ENCODE results near the gene BTNL9. TPM values are rescaled to one million over a fixed set of nuclear protein-coding genes. Genes with fewer than 3 reads are reported as not detected.

BTNL9 gene
- total and polyA plus RNA-seq, 12 donors: 4.2 to 62.7 (median 17.6) TPM

DNA sequence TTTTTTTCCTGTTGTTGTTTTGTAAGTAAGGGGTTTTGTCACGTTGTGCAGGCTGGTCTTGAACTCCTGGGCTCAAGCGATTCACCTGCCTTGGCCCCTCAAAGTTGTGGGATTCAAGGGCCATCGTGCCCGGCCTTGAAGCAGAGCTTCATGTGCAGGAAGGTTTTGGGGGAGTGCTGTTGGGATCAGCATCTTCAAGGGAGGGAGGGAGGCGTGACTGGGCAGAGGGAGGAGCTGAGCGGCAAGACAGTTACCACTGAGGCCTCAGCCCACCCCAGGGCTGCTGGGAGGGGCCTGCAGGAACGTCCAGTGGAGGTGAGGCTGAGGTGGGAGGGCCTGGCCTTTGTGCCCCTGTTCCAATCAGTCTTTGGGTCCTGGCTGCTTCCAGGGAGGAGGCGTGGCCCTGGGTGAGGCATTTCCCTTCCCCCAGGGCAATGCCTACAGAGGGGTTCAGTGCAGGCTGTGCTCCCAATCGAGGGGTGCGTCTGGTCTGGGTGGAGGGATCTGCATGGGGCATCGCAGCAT lies 69.5 kb downstream of the BTNL9 start:
- H3K36me3 ChIP-seq (replicated peaks in 1 of 2): no peaks in the 10 kb centered on the region
- intact Hi-C loops (cut with DNase I): no loop called here
- TF ChIP-seq CTCF (IDR thresholded peaks at IDR 0.05) (no peak), POLR2A (IDR thresholded peaks at IDR 0.05) (no peak)
- no peak overlapping the region for H3K4me3 ChIP-seq
- DNase-seq: peak in 2 of 7 donors; percentile 15 to 18
- 40 to 63% (median 42%) methylated on average over 6 to 11 of the region's 11 CpGs for WGBS, 4 donors
- no peaks in the 10 kb centered on the region for H3K9me3 ChIP-seq (replicated peaks in 1 of 3)
- H3K4me1 ChIP-seq (replicated peaks in 1 of 2): no peaks in the 10 kb centered on the region
- no peak overlapping the region for H3K27ac ChIP-seq
- H3K27me3 ChIP-seq: peaks cover 43% of the 10 kb centered on the region

DNA sequence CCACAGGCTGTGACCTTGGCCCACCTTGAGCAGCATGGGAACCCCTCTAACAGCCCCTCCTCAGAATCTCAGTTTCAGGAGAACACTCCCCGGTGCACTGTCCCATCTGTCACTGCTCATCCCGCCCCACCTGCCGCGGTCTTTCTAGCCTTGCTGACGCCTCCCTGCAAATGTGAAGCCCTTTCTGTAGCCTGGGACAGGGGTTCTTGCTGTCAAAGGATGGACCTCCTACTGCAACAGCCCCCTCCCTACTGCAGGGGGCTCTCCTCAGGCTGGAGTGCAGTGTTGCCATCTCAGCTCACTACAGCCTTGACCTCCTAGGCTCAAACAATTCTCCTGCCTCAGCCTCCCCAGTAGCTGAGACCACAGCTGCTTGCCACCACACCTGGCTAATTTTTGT lies 70.9 kb downstream of the BTNL9 start:
- Histone ChIP-seq H3K27ac (no peak overlapping the region), H3K4me3 (no peak overlapping the region), H3K9me3 (replicated peaks in 1 of 3) (no peaks in the 10 kb centered on the region), H3K36me3 (replicated peaks in 1 of 2) (no peaks in the 10 kb centered on the region), H3K27me3 (peaks cover 56% of the 10 kb centered on the region), H3K4me1 (replicated peaks in 1 of 2) (no peaks in the 10 kb centered on the region)
- 65 to 85% (median 82%) methylated on average over 5 of the region's 5 CpGs for WGBS, 4 donors
- intact Hi-C loops (cut with DNase I): no loop called here
- no peak for DNase-seq
- TF ChIP-seq POLR2A (IDR thresholded peaks at IDR 0.05) (no peak), CTCF (IDR thresholded peaks at IDR 0.05) (no peak)

Small RNA genes lying within 50 kb of the gene (microRNA-seq; reads per million reads assigned to microRNA genes)
- 0 reads per million in 3 donors for gene MIR8089

Small RNA genes lying within 50 kb of the gene (small RNA-seq; reads per million reads assigned to genes)
- 0 reads per million in 2 donors for gene MIR8089
- gene RNU6-1036P: 0 reads per million in 2 donors

Other genes starting within 250 kb of the BTNL9 start
- gene MGAT1, start 237.5 kb upstream of the BTNL9 start, total RNA-seq: 100 to 1,000 TPM in 8 of 9 donors, 10 to 100 TPM in 1; 55.8 to 224 (median 145) TPM
- gene MGAT1, start 237.5 kb upstream of the BTNL9 start, polyA plus RNA-seq: 100 to 1,000 TPM in 1 of 3 donors, 10 to 100 TPM in 2; 46.8 to 144 (median 62.7) TPM
- gene ZFP62, start 179.0 kb upstream of the BTNL9 start, total RNA-seq: 10 to 100 TPM in 8 of 9 donors, 1 to 10 TPM in 1; 8.5 to 34.5 (median 14.8) TPM
- 10 to 100 TPM; 17.5 to 39.7 (median 25.1) TPM for gene ZFP62, start 179.0 kb upstream of the BTNL9 start, polyA plus RNA-seq
- 1 to 10 TPM in 2 of 9 donors, under 1 TPM in 3, not detected in 4; 0.50 to 1.9 (median 0.96) TPM for gene BTNL8, start 141.1 kb upstream of the BTNL9 start, total RNA-seq
- under 1 TPM; 0.07 to 0.32 (median 0.15) TPM for gene BTNL8, start 141.1 kb upstream of the BTNL9 start, polyA plus RNA-seq
- 1 to 10 TPM in 1 of 9 donors, under 1 TPM in 3, not detected in 5; 0.14 to 1.0 (median 0.21) TPM for gene BTNL3, start 51.4 kb upstream of the BTNL9 start, total RNA-seq
- under 1 TPM; 0.03 to 0.08 (median 0.07) TPM for gene BTNL3, start 51.4 kb upstream of the BTNL9 start, polyA plus RNA-seq
- gene OR2V1, start 90.9 kb downstream of the BTNL9 start, total RNA-seq: not detected
- not detected for gene OR2V1, start 90.9 kb downstream of the BTNL9 start, polyA plus RNA-seq
- gene OR2V2, start 107.3 kb downstream of the BTNL9 start, total RNA-seq: not detected
- not detected for gene OR2V2, start 107.3 kb downstream of the BTNL9 start, polyA plus RNA-seq
- gene TRIM7, start 164.9 kb downstream of the BTNL9 start, total RNA-seq: 1 to 10 TPM in 7 of 9 donors, under 1 TPM in 2; 0.55 to 6.3 (median 4.2) TPM
- gene TRIM7, start 164.9 kb downstream of the BTNL9 start, polyA plus RNA-seq: 1 to 10 TPM; 2.1 to 5.3 (median 3.4) TPM
- 10 to 100 TPM; 15.6 to 41.6 (median 19.6) TPM for gene TRIM41, start 183.0 kb downstream of the BTNL9 start, total RNA-seq
- 10 to 100 TPM; 13.3 to 56.2 (median 28.1) TPM for gene TRIM41, start 183.0 kb downstream of the BTNL9 start, polyA plus RNA-seq
- gene RACK1, start 203.6 kb downstream of the BTNL9 start, total RNA-seq: 1,000 to 10,000 TPM; 1,373 to 3,641 (median 2,580) TPM
- gene RACK1, start 203.6 kb downstream of the BTNL9 start, polyA plus RNA-seq: 1,000 to 10,000 TPM; 1,252 to 2,399 (median 1,718) TPM
- gene TRIM52, start 220.9 kb downstream of the BTNL9 start, total RNA-seq: 10 to 100 TPM in 6 of 9 donors, 1 to 10 TPM in 3; 7.8 to 19.1 (median 12.1) TPM
- 10 to 100 TPM; 12.8 to 23.9 (median 14.4) TPM for gene TRIM52, start 220.9 kb downstream of the BTNL9 start, polyA plus RNA-seq